PC-9 (cell line): ENCODE results near the gene COA6.

ENCODE experiments used
- EZH2 ChIP-seq: fragments of 200-600 bp; sonication (generic); IDR thresholded peaks from 2 replicates; pipeline ENCODE4 v1.8.0; 2017; ENCODE audit warnings: antibody characterized with exemption, low read depth
- TF ChIP-seq, protein P1 (sequence below): fragments of 200-600 bp; sonication (generic); conservative IDR thresholded peaks from 2 replicates; pipeline ENCODE4 v1.6.1; 2017; ENCODE audit warnings: mixed run types, antibody characterized with exemption, mild to moderate bottlenecking, moderate library complexity

GRCh38 chr1:234325878-234326496 lies 47.3 kb upstream of the COA6 start:
- TF ChIP-seq, protein P1, sequence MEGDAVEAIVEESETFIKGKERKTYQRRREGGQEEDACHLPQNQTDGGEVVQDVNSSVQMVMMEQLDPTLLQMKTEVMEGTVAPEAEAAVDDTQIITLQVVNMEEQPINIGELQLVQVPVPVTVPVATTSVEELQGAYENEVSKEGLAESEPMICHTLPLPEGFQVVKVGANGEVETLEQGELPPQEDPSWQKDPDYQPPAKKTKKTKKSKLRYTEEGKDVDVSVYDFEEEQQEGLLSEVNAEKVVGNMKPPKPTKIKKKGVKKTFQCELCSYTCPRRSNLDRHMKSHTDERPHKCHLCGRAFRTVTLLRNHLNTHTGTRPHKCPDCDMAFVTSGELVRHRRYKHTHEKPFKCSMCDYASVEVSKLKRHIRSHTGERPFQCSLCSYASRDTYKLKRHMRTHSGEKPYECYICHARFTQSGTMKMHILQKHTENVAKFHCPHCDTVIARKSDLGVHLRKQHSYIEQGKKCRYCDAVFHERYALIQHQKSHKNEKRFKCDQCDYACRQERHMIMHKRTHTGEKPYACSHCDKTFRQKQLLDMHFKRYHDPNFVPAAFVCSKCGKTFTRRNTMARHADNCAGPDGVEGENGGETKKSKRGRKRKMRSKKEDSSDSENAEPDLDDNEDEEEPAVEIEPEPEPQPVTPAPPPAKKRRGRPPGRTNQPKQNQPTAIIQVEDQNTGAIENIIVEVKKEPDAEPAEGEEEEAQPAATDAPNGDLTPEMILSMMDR: no peak
- no peak for TF ChIP-seq EZH2
